Measurements from ENCODE around the gene HOXC11.
A peak's percentile ranks its signal among the peaks of the same experiment; 100 is the strongest.

The HOXC11 gene

GRCh38 chr12:54009171-54010052, 36.5 kb downstream of the HOXC11 start:
- no peak for TF ChIP-seq CTCF (IDR thresholded peaks at IDR 0.05)
- no peak for TF ChIP-seq ZFX (IDR thresholded peaks at IDR 0.05; ENCODE audit: borderline replicate concordance)

GRCh38 chr12:54010053-54010971, 37.4 kb downstream of the HOXC11 start:
- H3K27ac ChIP-seq, result no peak overlapping the region
- TF ChIP-seq CTCF (IDR thresholded peaks at IDR 0.05) (no peak), ZFX (IDR thresholded peaks at IDR 0.05; ENCODE audit: borderline replicate concordance) (no peak)

More at GRCh38 chr12:54009171-54010052, 36.5 kb downstream of the HOXC11 start:
- H3K27ac ChIP-seq, result no peak overlapping the region

GRCh38 chr12:54010972-54011664, 38.2 kb downstream of the HOXC11 start:
- no peak overlapping the region for H3K27ac ChIP-seq
- TF ChIP-seq CTCF (IDR thresholded peaks at IDR 0.05), result no peak
- TF ChIP-seq ZFX (IDR thresholded peaks at IDR 0.05; ENCODE audit: borderline replicate concordance), result no peak

GRCh38 chr12:54011665-54012532, 39.0 kb downstream of the HOXC11 start:
- H3K27ac ChIP-seq, result no peak overlapping the region
- TF ChIP-seq CTCF (IDR thresholded peaks at IDR 0.05) (no peak), ZFX (IDR thresholded peaks at IDR 0.05; ENCODE audit: borderline replicate concordance) (no peak)

GRCh38 chr12:54012631-54013409, 39.9 kb downstream of the HOXC11 start:
- H3K27ac ChIP-seq, result no peak overlapping the region
- peak; percentile 16; the same call in 1 of the 2 replicates for TF ChIP-seq CTCF (IDR thresholded peaks at IDR 0.05)
- TF ChIP-seq ZFX (IDR thresholded peaks at IDR 0.05; ENCODE audit: borderline replicate concordance), result no peak
